SIG-M5 treated with dmso at 0.1 percent for 504 hours (cell line): ENCODE measurements around the gene IFT43.

ENCODE experiments used
- DNase-seq: peaks from one replicate; lab custom pipeline; 2025; ENCODE audit not compliant: unreplicated experiment; lab: John Stamatoyannopoulos, UW

IFT43 gene

GRCh38 chr14:75985618-75986438 is at the start of gene IFT43:
Gene IFT43 (plus strand): TSS chr14:75985763. CDS start chr14:75985787, 24 bp downstream.
- DNase-seq, result peak; percentile 79

- no peak for DNase-seq
Observed at GRCh38 chr14:75939200-75939599, 46.4 kb upstream of the IFT43 start.

- DNase-seq, result no peak
Observed at GRCh38 chr14:75941030-75941429, 44.5 kb upstream of the IFT43 start.

GRCh38 chr14:75944607-75945241 is 40.8 kb upstream of the IFT43 start:
- no peak for DNase-seq

GRCh38 chr14:75946785-75947184 is 38.8 kb upstream of the IFT43 start:
- DNase-seq, result no peak

- DNase-seq, result no peak
Observed at GRCh38 chr14:75952489-75952888, 33.1 kb upstream of the IFT43 start.

GRCh38 chr14:75959031-75959430 is 26.5 kb upstream of the IFT43 start:
- no peak for DNase-seq

- DNase-seq, result no peak
Observed at GRCh38 chr14:75960231-75960630, 25.3 kb upstream of the IFT43 start.

- DNase-seq, result no peak
Observed at GRCh38 chr14:75961662-75962061, 23.9 kb upstream of the IFT43 start.

GRCh38 chr14:75967866-75968265 is 17.7 kb upstream of the IFT43 start:
- DNase-seq, result no peak

GRCh38 chr14:75968456-75968855 is 17.1 kb upstream of the IFT43 start:
- DNase-seq, result no peak

GRCh38 chr14:75969126-75969525 is 16.4 kb upstream of the IFT43 start:
- DNase-seq, result no peak

- no peak for DNase-seq
Observed at GRCh38 chr14:75969891-75970290, 15.7 kb upstream of the IFT43 start.

- DNase-seq, result no peak
Observed at GRCh38 chr14:75970989-75971388, 14.6 kb upstream of the IFT43 start.

- no peak for DNase-seq
Observed at GRCh38 chr14:75971509-75971908, 14.1 kb upstream of the IFT43 start.

GRCh38 chr14:75972801-75973421 is 12.7 kb upstream of the IFT43 start:
- no peak for DNase-seq

GRCh38 chr14:75976826-75977581 is 8.6 kb upstream of the IFT43 start:
- DNase-seq, result no peak

- DNase-seq, result no peak
Observed at GRCh38 chr14:75977582-75977943, 8.0 kb upstream of the IFT43 start.

GRCh38 chr14:75978249-75978731 is 7.3 kb upstream of the IFT43 start:
- DNase-seq, result no peak

- DNase-seq, result no peak
Observed at GRCh38 chr14:75979071-75979571, 6.4 kb upstream of the IFT43 start.
